ENCODE data around the gene HERC2.

- TF ChIP-seq YY1 (IDR thresholded peaks at IDR 0.05; ENCODE audit: insufficient read depth, insufficient read length) = no peak
- TF ChIP-seq SUZ12 (IDR thresholded peaks at IDR 0.05; ENCODE audit: extremely low read depth, insufficient read depth, insufficient read length) = no peak
Measured at GRCh38 chr15:28106294-28107110, 215.5 kb downstream of the HERC2 start.
